ENCODE data around the gene NAIF1.

Gene NAIF1

DNA sequence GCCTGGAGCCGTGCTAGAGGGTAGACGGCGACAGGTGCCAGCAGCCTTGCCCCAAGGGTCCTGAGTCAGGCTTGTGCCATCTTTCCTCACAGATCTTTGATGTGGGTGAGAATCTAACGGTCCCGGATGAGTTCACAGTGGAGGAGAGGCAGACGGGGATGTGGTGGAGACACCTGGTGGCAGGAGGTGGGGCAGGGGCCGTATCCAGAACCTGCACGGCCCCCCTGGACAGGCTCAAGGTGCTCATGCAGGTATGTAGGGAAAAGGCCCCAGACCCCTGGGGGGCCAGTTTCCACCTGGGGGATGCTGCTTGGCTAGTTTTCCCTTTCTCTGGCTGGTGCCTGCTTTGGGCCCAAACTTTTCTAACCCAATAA, 36.5 kb upstream of the NAIF1 start:
- peaks cover 47 to 100% (median 94%) of the 10 kb centered on the region in 11 experiments for H4K20me1 ChIP-seq
- peak overlapping the region in 3 of 10 experiments; percentile 8 to 45 (median 11); a peak in 2 of 20 replicates for H3K4me3 ChIP-seq
- H3K4me2 ChIP-seq, result peak overlapping the region; percentile 80 to 98 (median 91)
- no peak for TF ChIP-seq Cebpa-rat (IDR thresholded peaks at IDR 0.05)
- peaks cover 60 to 90% (median 76%) of the 10 kb centered on the region in 11 experiments for H3K36me3 ChIP-seq
- H3K9me3 ChIP-seq (replicated peaks in 1 of 11), result no peaks in the 10 kb centered on the region
- H3K9ac ChIP-seq, result peak overlapping the region; percentile 23 to 77 (median 50); a peak in 18 of 22 replicates
- H3K27me3 ChIP-seq, result no peaks in the 10 kb centered on the region
- peaks cover 60 to 79% (median 61%) of the 10 kb centered on the region in 10 experiments for H3K4me1 ChIP-seq
- H3K27ac ChIP-seq, result peak overlapping the region; percentile 41 to 88 (median 61); a peak in 20 of 22 replicates

DNA sequence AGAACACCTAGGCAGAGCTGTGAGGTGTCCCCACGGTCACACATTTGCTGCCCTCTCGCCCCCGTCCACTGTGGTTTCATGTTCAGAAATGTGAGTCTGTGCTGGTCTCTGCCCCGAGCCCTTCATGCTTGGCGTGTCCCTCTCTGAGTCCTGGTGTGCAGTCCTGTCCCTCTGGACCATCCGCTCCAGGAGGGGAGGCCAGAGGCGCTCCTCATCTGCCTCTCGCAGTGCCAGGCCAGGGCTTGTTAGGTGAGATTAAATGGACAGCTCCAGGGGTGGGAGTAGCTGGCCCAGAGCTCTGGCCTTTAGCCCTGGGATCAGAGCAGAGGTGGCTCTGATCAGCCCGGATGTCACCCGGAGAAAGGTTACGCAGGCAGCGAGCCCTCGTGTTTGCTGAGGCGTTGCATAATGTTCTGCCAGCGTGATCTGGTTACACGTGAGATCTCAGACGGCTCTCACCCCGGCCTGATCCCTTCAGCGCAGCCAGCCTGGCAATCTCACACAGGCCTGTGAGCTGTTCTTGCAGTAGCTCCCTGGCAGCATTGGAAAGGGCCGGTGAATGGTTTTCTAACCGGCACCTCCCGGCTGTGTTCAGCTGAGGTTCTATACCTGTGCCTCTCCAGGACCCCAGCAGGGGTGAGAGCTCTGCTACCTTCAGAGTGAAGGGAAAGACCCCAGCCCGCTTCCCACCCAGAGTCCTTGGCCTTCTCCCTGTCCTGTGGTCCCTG, 35.9 kb upstream of the NAIF1 start:
- Histone ChIP-seq H3K27me3 (no peaks in the 10 kb centered on the region), H4K20me1 (peaks cover 51 to 100% (median 94%) of the 10 kb centered on the region in 11 experiments), H3K27ac (peak overlapping the region; percentile 41 to 88 (median 61); a peak in 20 of 22 replicates), H3K36me3 (peaks cover 55 to 85% (median 71%) of the 10 kb centered on the region in 11 experiments), H3K4me3 (peak overlapping the region in 3 of 10 experiments; percentile 8 to 45 (median 11); a peak in 2 of 20 replicates), H3K9ac (peak overlapping the region; percentile 23 to 77 (median 50); a peak in 20 of 22 replicates), H3K4me1 (peaks cover 65 to 85% (median 66%) of the 10 kb centered on the region in 10 experiments), H3K9me3 (replicated peaks in 1 of 11) (no peaks in the 10 kb centered on the region), H3K4me2 (peak overlapping the region; percentile 80 to 98 (median 91))
- TF ChIP-seq Cebpa-rat (IDR thresholded peaks at IDR 0.05), result peak in 7 of 11 experiments; percentile 29 to 60 (median 50); a peak in 7 of 22 replicates

DNA sequence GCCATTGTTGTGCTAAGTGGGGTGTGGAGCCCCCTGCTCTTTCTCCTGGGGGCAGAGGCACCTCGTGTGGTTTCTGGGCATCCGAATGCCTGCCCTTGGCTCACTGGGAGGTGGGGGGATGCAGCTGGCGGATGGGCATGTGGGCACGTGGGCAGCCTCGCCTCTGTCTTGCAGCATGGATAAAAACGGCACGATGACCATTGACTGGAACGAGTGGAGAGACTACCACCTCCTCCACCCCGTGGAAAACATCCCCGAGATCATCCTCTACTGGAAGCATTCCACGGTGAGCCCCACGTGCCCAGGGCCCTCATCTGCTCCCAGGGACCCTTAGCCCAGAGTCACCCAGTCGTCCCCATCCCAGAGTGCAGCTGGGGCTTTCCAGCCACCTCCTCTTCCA, 35.1 kb upstream of the NAIF1 start:
- no peak for TF ChIP-seq Cebpa-rat (IDR thresholded peaks at IDR 0.05)
- Histone ChIP-seq H3K9ac (peak overlapping the region in 10 of 11 experiments; percentile 28 to 77 (median 60); a peak in 17 of 22 replicates), H3K4me2 (peak overlapping the region; percentile 80 to 98 (median 91)), H3K27ac (peak overlapping the region in 10 of 11 experiments; percentile 27 to 88 (median 60); a peak in 16 of 22 replicates), H3K9me3 (replicated peaks in 1 of 11) (no peaks in the 10 kb centered on the region), H3K4me3 (peak overlapping the region in 3 of 10 experiments; percentile 12 to 45 (median 29); a peak in 4 of 20 replicates), H3K27me3 (no peaks in the 10 kb centered on the region), H4K20me1 (peaks cover 53 to 100% (median 94%) of the 10 kb centered on the region in 11 experiments), H3K36me3 (peaks cover 47 to 79% (median 64%) of the 10 kb centered on the region in 11 experiments), H3K4me1 (peaks cover 74 to 93% (median 75%) of the 10 kb centered on the region in 10 experiments)

DNA sequence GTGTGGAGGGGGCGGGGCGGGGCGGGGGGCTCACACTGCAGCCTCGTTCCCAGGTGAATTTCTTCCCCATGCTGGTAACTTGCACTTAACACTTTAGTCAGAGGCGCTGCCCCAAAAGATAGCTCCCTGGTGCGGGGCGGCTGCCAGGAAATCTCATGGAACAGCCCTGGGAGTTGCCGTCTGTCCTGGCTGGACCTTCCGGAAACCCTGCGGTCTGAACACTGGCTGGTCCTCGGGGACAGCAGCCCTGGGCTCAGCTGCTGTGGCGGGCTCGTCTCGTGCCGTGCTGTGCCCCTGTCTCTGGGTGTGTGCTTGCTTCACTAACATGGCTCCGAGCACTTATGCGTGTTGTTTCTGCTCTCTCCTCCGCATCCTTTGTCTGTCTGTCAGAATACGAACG, 34.6 kb upstream of the NAIF1 start:
- H3K4me2 ChIP-seq, result peak overlapping the region; percentile 80 to 98 (median 91)
- TF ChIP-seq Cebpa-rat (IDR thresholded peaks at IDR 0.05), result no peak
- peak overlapping the region in 8 of 11 experiments; percentile 41 to 88 (median 68); a peak in 14 of 22 replicates for H3K27ac ChIP-seq
- H3K36me3 ChIP-seq, result peaks cover 41 to 79% (median 61%) of the 10 kb centered on the region in 11 experiments
- no peaks in the 10 kb centered on the region for H3K9me3 ChIP-seq (replicated peaks in 1 of 11)
- H3K4me3 ChIP-seq, result peak overlapping the region in 4 of 10 experiments; percentile 12 to 45 (median 24); a peak in 4 of 20 replicates
- peaks cover 58 to 100% (median 94%) of the 10 kb centered on the region in 11 experiments for H4K20me1 ChIP-seq
- H3K27me3 ChIP-seq, result no peaks in the 10 kb centered on the region
- H3K4me1 ChIP-seq, result peaks cover 79 to 98% (median 80%) of the 10 kb centered on the region in 10 experiments
- peak overlapping the region in 10 of 11 experiments; percentile 21 to 77 (median 50); a peak in 17 of 22 replicates for H3K9ac ChIP-seq

DNA sequence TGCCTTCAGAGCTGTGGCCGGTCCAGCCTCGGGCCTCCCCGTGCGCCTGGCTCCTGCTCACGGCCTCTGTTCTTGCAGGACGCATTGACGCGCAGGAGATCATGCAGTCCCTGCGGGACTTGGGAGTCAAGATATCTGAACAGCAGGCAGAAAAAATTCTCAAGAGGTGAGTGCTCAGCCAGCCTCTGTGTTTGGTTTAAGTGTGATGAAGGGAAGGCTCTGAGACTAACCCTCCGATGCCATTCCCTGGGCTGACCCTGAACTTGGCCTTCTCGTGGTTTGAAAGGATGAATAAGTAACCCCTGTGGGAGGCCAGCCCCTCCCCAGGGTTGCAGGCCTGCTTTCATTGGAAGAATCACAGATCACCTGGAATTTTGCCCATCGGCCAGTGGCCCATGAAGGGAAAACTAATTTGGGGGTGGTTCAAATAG, 34.1 kb upstream of the NAIF1 start:
- peaks cover 37 to 79% (median 57%) of the 10 kb centered on the region in 11 experiments for H3K36me3 ChIP-seq
- H3K4me3 ChIP-seq, result peak overlapping the region in 1 of 10 experiments; percentile 42; a peak in 1 of 20 replicates
- H3K27me3 ChIP-seq, result no peaks in the 10 kb centered on the region
- H3K4me1 ChIP-seq, result peaks cover 81 to 100% (median 84%) of the 10 kb centered on the region in 10 experiments
- no peak for TF ChIP-seq Cebpa-rat (IDR thresholded peaks at IDR 0.05)
- peaks cover 62 to 100% (median 94%) of the 10 kb centered on the region in 11 experiments for H4K20me1 ChIP-seq
- H3K9ac ChIP-seq, result peak overlapping the region in 5 of 11 experiments; percentile 16 to 77 (median 69); a peak in 12 of 22 replicates
- H3K9me3 ChIP-seq (replicated peaks in 1 of 11), result no peaks in the 10 kb centered on the region
- peak overlapping the region; percentile 80 to 98 (median 91) for H3K4me2 ChIP-seq
- peak overlapping the region in 3 of 11 experiments; percentile 56 to 74 (median 68); a peak in 5 of 22 replicates for H3K27ac ChIP-seq

DNA sequence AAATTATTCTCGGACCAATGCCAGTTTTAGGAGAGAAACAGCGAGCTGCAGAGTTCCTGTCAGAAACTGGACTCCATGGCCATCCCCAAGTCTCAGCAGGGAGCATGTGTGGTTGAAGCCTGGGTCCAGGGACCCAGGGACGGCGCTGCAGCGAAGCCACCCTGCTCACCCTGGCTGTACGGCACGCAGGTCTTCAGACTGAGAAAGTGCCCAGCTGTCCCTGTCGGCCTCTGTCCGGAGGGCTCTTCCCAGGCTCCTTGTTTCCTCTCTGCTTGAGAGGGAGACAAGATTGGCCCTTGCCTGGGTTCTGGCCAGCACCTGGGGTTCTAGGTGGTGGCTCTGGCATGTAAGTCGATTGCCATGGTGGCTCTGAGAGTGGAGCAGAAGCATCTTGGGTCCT, 33.5 kb upstream of the NAIF1 start:
- H3K27ac ChIP-seq, result peak overlapping the region in 4 of 11 experiments; percentile 19 to 68 (median 41); a peak in 6 of 22 replicates
- peaks cover 87 to 98% (median 90%) of the 10 kb centered on the region in 10 experiments for H3K4me1 ChIP-seq
- H4K20me1 ChIP-seq, result peaks cover 63 to 99% (median 90%) of the 10 kb centered on the region in 11 experiments
- peak overlapping the region in 10 of 11 experiments; percentile 11 to 77 (median 42); a peak in 13 of 22 replicates for H3K9ac ChIP-seq
- no peak for TF ChIP-seq Cebpa-rat (IDR thresholded peaks at IDR 0.05)
- no peaks in the 10 kb centered on the region for H3K27me3 ChIP-seq
- peak overlapping the region; percentile 80 to 98 (median 91) for H3K4me2 ChIP-seq
- no peaks in the 10 kb centered on the region for H3K9me3 ChIP-seq (replicated peaks in 1 of 11)
- H3K4me3 ChIP-seq, result peak overlapping the region in 2 of 10 experiments; percentile 42 to 62; a peak in 3 of 20 replicates
- H3K36me3 ChIP-seq, result peaks cover 31 to 77% (median 50%) of the 10 kb centered on the region in 11 experiments

DNA sequence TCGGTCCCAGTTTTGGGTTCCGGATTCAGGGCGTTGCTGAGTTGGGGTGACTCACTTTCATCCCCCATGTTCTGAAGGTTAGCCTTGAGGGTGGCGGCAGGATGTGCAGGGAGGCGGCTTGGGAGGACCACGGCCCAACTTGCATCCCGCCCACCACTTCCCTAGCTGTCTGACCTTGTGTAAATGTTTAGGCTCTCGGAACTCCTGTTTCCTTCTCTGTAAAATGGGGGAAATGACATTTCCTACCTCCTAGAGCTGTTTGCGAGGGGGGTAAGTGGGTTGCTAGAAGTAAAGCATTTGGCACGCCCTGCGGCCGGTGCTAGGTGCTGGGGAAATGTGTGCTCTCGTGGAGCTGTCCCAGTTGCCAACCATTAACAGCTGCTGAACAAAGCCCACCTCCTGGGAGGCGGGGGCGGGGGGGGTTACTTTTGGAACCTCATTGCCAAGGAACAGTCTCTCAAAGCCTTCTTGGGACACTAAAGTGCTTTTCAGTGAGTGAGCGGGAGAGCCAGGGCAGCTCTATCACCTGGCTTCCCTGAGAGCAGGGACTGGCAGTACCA, 32.9 kb upstream of the NAIF1 start:
- Histone ChIP-seq H3K9me3 (replicated peaks in 1 of 11) (no peaks in the 10 kb centered on the region), H3K4me1 (peaks cover 93 to 98% (median 96%) of the 10 kb centered on the region in 10 experiments), H3K36me3 (peaks cover 31 to 77% (median 45%) of the 10 kb centered on the region in 11 experiments), H3K4me3 (peak overlapping the region in 7 of 10 experiments; percentile 38 to 62 (median 45); a peak in 12 of 20 replicates), H3K4me2 (peak overlapping the region; percentile 80 to 98 (median 91)), H4K20me1 (peaks cover 66 to 99% (median 92%) of the 10 kb centered on the region in 11 experiments), H3K27ac (peak overlapping the region in 7 of 11 experiments; percentile 19 to 68 (median 56); a peak in 9 of 22 replicates), H3K27me3 (no peaks in the 10 kb centered on the region), H3K9ac (peak overlapping the region; percentile 18 to 77 (median 44); a peak in 13 of 22 replicates)
- TF ChIP-seq Cebpa-rat (IDR thresholded peaks at IDR 0.05), result no peak

DNA sequence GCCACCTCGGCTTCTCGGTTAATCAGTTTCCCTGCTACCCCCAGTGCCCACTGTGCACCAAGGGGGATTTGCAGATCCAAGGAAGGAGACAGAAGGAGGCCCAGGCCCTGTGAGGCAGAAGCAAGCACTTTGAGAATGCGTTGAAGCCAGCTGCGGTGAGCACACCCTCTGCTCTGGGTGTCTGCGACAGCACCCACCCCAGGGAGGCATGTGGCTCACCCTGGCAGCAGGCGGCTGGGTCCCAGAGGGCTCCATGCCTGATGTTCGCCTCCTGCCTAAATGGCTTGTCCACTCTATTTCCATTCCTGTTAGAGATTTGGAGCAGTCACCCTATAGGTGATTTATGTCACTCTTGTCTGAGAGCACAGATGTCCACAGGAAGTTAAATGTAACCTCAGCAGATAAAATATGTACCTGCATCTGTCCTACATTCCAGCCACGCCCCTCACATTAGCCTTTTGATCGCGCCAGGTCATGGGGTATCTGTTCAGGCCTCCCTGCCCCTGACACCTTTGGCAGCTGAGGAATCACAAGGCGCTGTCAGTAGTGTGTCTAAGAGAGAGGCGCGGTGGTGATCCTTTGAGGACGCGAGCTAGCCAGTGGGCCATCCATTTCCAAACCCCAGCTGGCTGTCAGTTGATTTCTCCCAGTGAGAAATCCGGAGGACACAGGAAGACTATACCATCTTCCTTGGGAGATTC, 32.3 kb upstream of the NAIF1 start:
- H3K4me2 ChIP-seq, result peak overlapping the region; percentile 80 to 98 (median 91)
- H3K9me3 ChIP-seq (replicated peaks in 1 of 11), result no peaks in the 10 kb centered on the region
- H3K36me3 ChIP-seq, result peaks cover 32 to 76% (median 44%) of the 10 kb centered on the region in 11 experiments
- H4K20me1 ChIP-seq, result peaks cover 71 to 100% (median 96%) of the 10 kb centered on the region in 11 experiments
- peak overlapping the region in 10 of 11 experiments; percentile 43 to 68 (median 56); a peak in 19 of 22 replicates for H3K27ac ChIP-seq
- H3K27me3 ChIP-seq, result no peaks in the 10 kb centered on the region
- H3K4me1 ChIP-seq, result peaks cover 96 to 100% (median 98%) of the 10 kb centered on the region in 10 experiments
- H3K9ac ChIP-seq, result peak overlapping the region; percentile 39 to 77 (median 61); a peak in 20 of 22 replicates
- no peak for TF ChIP-seq Cebpa-rat (IDR thresholded peaks at IDR 0.05)
- H3K4me3 ChIP-seq, result peak overlapping the region; percentile 5 to 62 (median 44)

Measured in BLaER1 treated with 17β-estradiol and CSF1 and Interleukin-3, amounts not matched to agents 10 nM and 100 nM (cell line).